B cell (primary cell): Measurements from ENCODE around the gene ARHGEF26.

Experiments used
- CTCF ChIP-seq: fragments of 200-600 bp; IDR thresholded peaks from one replicate; pipeline ENCODE4 v1.8.0; 2022; ENCODE audit warnings: antibody characterized with exemption, mild to moderate bottlenecking
- EZH2 ChIP-seq: IDR thresholded peaks from 2 replicates; pipeline ENCODE4 v1.6.1; 2012; ENCODE audit warnings: borderline replicate concordance, low read depth, mild to moderate bottlenecking, moderate library complexity, low read length; ENCODE audit not compliant: insufficient read depth, poor library complexity, severe bottlenecking

DNA sequence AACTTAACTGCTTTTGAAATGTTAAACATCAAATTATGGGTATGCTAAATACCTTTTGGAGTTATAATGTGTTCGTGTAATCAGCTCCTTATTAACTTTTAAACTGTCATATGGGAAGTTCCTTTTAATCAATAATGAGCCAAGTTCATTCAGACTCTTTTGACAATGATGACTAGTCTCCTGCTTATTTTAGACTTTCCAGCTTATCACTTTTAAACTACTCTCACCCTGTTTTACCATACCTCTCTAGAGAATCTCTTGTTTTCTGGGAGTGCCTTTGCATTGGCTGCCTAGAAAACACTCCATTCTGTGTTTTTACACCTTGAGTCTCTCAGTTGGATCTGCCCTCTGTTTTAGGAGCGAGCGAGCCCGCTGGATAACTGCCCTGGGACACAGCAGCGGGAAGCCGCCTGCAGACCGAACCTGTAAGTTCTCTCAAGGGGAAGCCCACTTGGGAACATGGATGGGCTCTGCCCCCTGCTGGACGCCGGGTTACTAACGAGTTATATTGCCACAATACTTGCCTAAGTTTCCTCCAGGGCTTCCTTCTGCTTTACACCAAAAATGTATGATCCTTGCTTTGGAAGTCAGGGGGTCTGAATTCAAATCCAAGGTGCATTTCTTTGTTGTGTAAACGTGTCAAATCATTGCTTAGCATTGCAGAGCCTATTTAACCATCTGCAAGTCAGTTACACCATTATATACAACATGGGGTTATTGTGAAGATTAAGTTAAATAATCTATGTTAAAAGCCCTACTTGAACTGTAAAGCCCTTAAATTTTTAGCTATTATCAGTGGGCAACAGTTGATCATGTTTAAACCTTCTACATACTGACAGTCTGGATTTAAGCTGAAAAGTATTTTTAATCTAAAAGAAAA, 131.8 kb downstream of the ARHGEF26 start:
- peak; percentile 80 for TF ChIP-seq CTCF
- no peak for TF ChIP-seq EZH2
